Retinal pigment epithelial cell (primary cell): ENCODE data around the gene IRX4.

Experiments
- DNase-seq: peaks from one replicate; pipeline ENCODE4 v3.0.0-alpha.2; 2010; ENCODE audit warnings: low read depth
- H3K4me3 ChIP-seq: 2 replicates; pipeline ENCODE4 v1.5.1; 2011; ENCODE audit warnings: mild to moderate bottlenecking, low read length, control low read depth, moderate library complexity
- CTCF ChIP-seq: conservative IDR thresholded peaks from 2 replicates; pipeline ENCODE4 v1.5.1; 2011; ENCODE audit warnings: low read depth, low read length, control low read depth, inconsistent platforms

Gene IRX4

GRCh38 chr5:1918488-1919208 lies 35.9 kb upstream of the IRX4 start:
- TF ChIP-seq CTCF: no peak
- no peak for DNase-seq
- H3K4me3 ChIP-seq: no peak overlapping the region

GRCh38 chr5:1917830-1918487 lies 35.2 kb upstream of the IRX4 start:
- TF ChIP-seq CTCF: no peak
- no peak for DNase-seq
- no peak overlapping the region for H3K4me3 ChIP-seq

- no peak overlapping the region for H3K4me3 ChIP-seq
- TF ChIP-seq CTCF: no peak
- DNase-seq: no peak
These were observed 33.6 kb upstream of the IRX4 start for GRCh38 chr5:1916041-1917001.

- H3K4me3 ChIP-seq: no peak overlapping the region
- no peak for DNase-seq
- no peak for TF ChIP-seq CTCF
These were observed 32.6 kb upstream of the IRX4 start for GRCh38 chr5:1915316-1915715.

GRCh38 chr5:1914471-1914870 lies 31.7 kb upstream of the IRX4 start:
- no peak for DNase-seq
- H3K4me3 ChIP-seq: no peak overlapping the region
- TF ChIP-seq CTCF: no peak

GRCh38 chr5:1913578-1913977 lies 30.9 kb upstream of the IRX4 start:
- no peak for TF ChIP-seq CTCF
- no peak for DNase-seq
- no peak overlapping the region for H3K4me3 ChIP-seq
